GM12872 (cell line): Measurements from ENCODE around the gene OTOF.

Experiments used
- CTCF ChIP-seq: IDR thresholded peaks from 3 replicates; pipeline ENCODE4 v1.5.1; 2011; ENCODE audit warnings: low read depth, mild to moderate bottlenecking, low read length, moderate library complexity; ENCODE audit not compliant: insufficient read depth

The OTOF gene

GRCh38 chr2:26428846-26429245 is 49.1 kb downstream of the OTOF start:
- no peak for TF ChIP-seq CTCF

- TF ChIP-seq CTCF, result no peak
These were observed 53.7 kb downstream of the OTOF start for GRCh38 chr2:26424221-26424620.

GRCh38 chr2:26423750-26424149 is 54.2 kb downstream of the OTOF start:
- no peak for TF ChIP-seq CTCF

- TF ChIP-seq CTCF, result no peak
These were observed 54.8 kb downstream of the OTOF start for GRCh38 chr2:26422947-26423629.

GRCh38 chr2:26421961-26422360 is 56.0 kb downstream of the OTOF start:
- TF ChIP-seq CTCF, result no peak

GRCh38 chr2:26414311-26414710 is 63.6 kb downstream of the OTOF start:
- no peak for TF ChIP-seq CTCF

GRCh38 chr2:26412091-26412673 is 65.7 kb downstream of the OTOF start:
- no peak for TF ChIP-seq CTCF
